Osteoblast (primary cell): ENCODE data around the gene MYBPH. TPM values are rescaled to one million over a fixed set of nuclear protein-coding genes. Genes with fewer than 3 reads are reported as not detected.
A peak's percentile ranks its signal among the peaks of the same experiment; 100 is the strongest.

Experiments
- DNase-seq: peaks from one replicate; pipeline ENCODE4 v3.0.0; 2011; ENCODE audit warnings: low spot score, mixed read lengths; ENCODE audit not compliant: insufficient read length; ENCODE audit errors: missing footprints
- H2AFZ ChIP-seq: 2 replicates; pipeline ENCODE4 v1.6.0; 2011; ENCODE audit warnings: mild to moderate bottlenecking, low read length
- H3K27ac ChIP-seq: 2 replicates; pipeline ENCODE4 v1.5.1; 2011; ENCODE audit warnings: mild to moderate bottlenecking, low read depth, low read length, moderate library complexity
- H3K27me3 ChIP-seq: 2 replicates; pipeline ENCODE4 v1.6.0; 2012; ENCODE audit warnings: mild to moderate bottlenecking, control low read depth, inconsistent platforms, low read length, moderate library complexity; ENCODE audit not compliant: insufficient read depth
- H3K36me3 ChIP-seq: 2 replicates; pipeline ENCODE4 v1.5.1; 2011; ENCODE audit warnings: mild to moderate bottlenecking, low read length, control low read depth, moderate library complexity; ENCODE audit not compliant: insufficient read depth
- H3K4me1 ChIP-seq: 2 replicates; pipeline ENCODE4 v1.5.1; 2011; ENCODE audit warnings: mild to moderate bottlenecking, low read length, control low read depth, moderate library complexity; ENCODE audit not compliant: insufficient read depth
- H3K4me2 ChIP-seq: 2 replicates; pipeline ENCODE4 v1.6.0; 2011; ENCODE audit warnings: mild to moderate bottlenecking, low read length; ENCODE audit not compliant: insufficient read depth
- H3K4me3 ChIP-seq: fragments of 200-600 bp; sonication (generic); 3 replicates; pipeline ENCODE4 v1.5.1; 2012; ENCODE audit warnings: mild to moderate bottlenecking, low read length, inconsistent platforms; ENCODE audit not compliant: insufficient read depth
- H3K79me2 ChIP-seq: 2 replicates; pipeline ENCODE4 v1.6.0; 2012; ENCODE audit warnings: mild to moderate bottlenecking, low read length, control low read depth, inconsistent platforms; ENCODE audit not compliant: insufficient read depth
- H3K9me3 ChIP-seq: 2 replicates; pipeline ENCODE4 v1.5.1; 2011; ENCODE audit warnings: low read depth, low read length, control low read depth
- H4K20me1 ChIP-seq: 2 replicates; pipeline ENCODE4 v1.6.0; 2012; ENCODE audit warnings: mild to moderate bottlenecking, low read length, control low read depth; ENCODE audit not compliant: insufficient read depth
- CTCF ChIP-seq: IDR thresholded peaks from 2 replicates; pipeline ENCODE4 v1.5.1; 2011; ENCODE audit warnings: mild to moderate bottlenecking, low read depth, low read length, moderate library complexity; ENCODE audit errors: extremely low read depth
- total RNA-seq: library from RNA; depleted of rRNA; stranded (reverse); fragments of >200 nt; gene quantifications from 2 replicates; pipeline ENCODE4 v1.2.3, GENCODE V29; 2012

MYBPH gene
- total RNA-seq, 1 donor: under 0.01 TPM

- no peak overlapping the region for H2AFZ ChIP-seq
These were observed 51.6 kb downstream of the MYBPH start for GRCh38 chr1:203124011-203124410.

GRCh38 chr1:203122159-203122558, 53.5 kb downstream of the MYBPH start:
- Histone ChIP-seq H3K79me2 (no peaks in the 10 kb centered on the region), H3K27me3 (peaks cover 53% of the 10 kb centered on the region), H4K20me1 (no peaks in the 10 kb centered on the region), H3K27ac (no peak overlapping the region), H3K36me3 (no peaks in the 10 kb centered on the region), H3K4me1 (peaks cover 7% of the 10 kb centered on the region), H3K4me2 (no peak overlapping the region), H3K9me3 (no peaks in the 10 kb centered on the region), H3K4me3 (no peak overlapping the region), H2AFZ (no peak overlapping the region)
- no peak for TF ChIP-seq CTCF
- DNase-seq: peak; percentile 30

More at GRCh38 chr1:203124011-203124410, 51.6 kb downstream of the MYBPH start:
- Histone ChIP-seq H3K4me1 (peaks cover 11% of the 10 kb centered on the region), H3K9me3 (no peaks in the 10 kb centered on the region), H3K79me2 (no peaks in the 10 kb centered on the region), H3K4me2 (no peak overlapping the region), H3K27me3 (peaks cover 39% of the 10 kb centered on the region), H4K20me1 (no peaks in the 10 kb centered on the region), H3K36me3 (no peaks in the 10 kb centered on the region), H3K27ac (no peak overlapping the region), H3K4me3 (no peak overlapping the region)
- no peak for TF ChIP-seq CTCF
- peak; percentile 45 for DNase-seq

- no peaks in the 10 kb centered on the region for H3K36me3 ChIP-seq
- H3K4me2 ChIP-seq: no peak overlapping the region
- H3K4me1 ChIP-seq: peaks cover 7% of the 10 kb centered on the region
- peaks cover 52% of the 10 kb centered on the region for H3K27me3 ChIP-seq
- H2AFZ ChIP-seq: no peak overlapping the region
- no peaks in the 10 kb centered on the region for H3K79me2 ChIP-seq
- DNase-seq: peak; percentile 49
- no peak overlapping the region for H3K4me3 ChIP-seq
- no peaks in the 10 kb centered on the region for H3K9me3 ChIP-seq
- TF ChIP-seq CTCF: no peak
- no peaks in the 10 kb centered on the region for H4K20me1 ChIP-seq
- H3K27ac ChIP-seq: no peak overlapping the region
These were observed 54.2 kb downstream of the MYBPH start for GRCh38 chr1:203121186-203122015.

GRCh38 chr1:203120325-203121153, 55.1 kb downstream of the MYBPH start:
- H3K4me1 ChIP-seq: peaks cover 7% of the 10 kb centered on the region
- H3K79me2 ChIP-seq: no peaks in the 10 kb centered on the region
- no peaks in the 10 kb centered on the region for H4K20me1 ChIP-seq
- no peaks in the 10 kb centered on the region for H3K9me3 ChIP-seq
- H3K36me3 ChIP-seq: no peaks in the 10 kb centered on the region
- H3K27me3 ChIP-seq: peaks cover 59% of the 10 kb centered on the region
- peak; percentile 36 for DNase-seq
- H3K4me3 ChIP-seq: no peak overlapping the region
- no peak for TF ChIP-seq CTCF
- H3K4me2 ChIP-seq: no peak overlapping the region
- H2AFZ ChIP-seq: no peak overlapping the region
- H3K27ac ChIP-seq: no peak overlapping the region
